HepG2 (cell line): ENCODE results near the gene BBLN.

Experiments
- CREM ChIP-seq, 2 experiments: sonication (generic) in 1 of 2; formaldehyde crosslinking in 1 of 2; IDR thresholded peaks; 2 replicates each; pipeline versions ENCODE4 v1.4.0 to v1.6.1; 2016 to 2020; ENCODE audit warnings: antibody characterized with exemption in 1 of 2, mild to moderate bottlenecking in 1 of 2, missing genetic modification reagents in 1 of 2
- NFIC ChIP-seq: IDR thresholded peaks from 2 replicates; pipeline ENCODE4 v1.6.1; 2012; ENCODE audit warnings: mild to moderate bottlenecking, low read length, inconsistent platforms
- PCBP1 ChIP-seq: fragments of 200-400 bp; formaldehyde crosslinking; IDR thresholded peaks from 2 replicates; pipeline ENCODE4 v1.6.1; 2017; ENCODE audit warnings: mild to moderate bottlenecking, low read depth, low read length, borderline replicate concordance
- SIX4 ChIP-seq: sonication (generic); formaldehyde crosslinking; IDR thresholded peaks from 2 replicates; pipeline ENCODE4 v1.4.0; 2020; ENCODE audit warnings: missing genetic modification reagents
- TCF7 ChIP-seq: sonication (generic); IDR thresholded peaks from 2 replicates; pipeline ENCODE4 v1.6.1; 2016; ENCODE audit warnings: antibody characterized with exemption, low read depth
- ZNF839 ChIP-seq: sonication (generic); formaldehyde crosslinking; IDR thresholded peaks from 2 replicates; pipeline ENCODE4 v1.4.0; 2020; ENCODE audit warnings: missing genetic modification reagents, mild to moderate bottlenecking, borderline replicate concordance
- TF ChIP-seq, protein P1 (sequence below): sonication (generic); formaldehyde crosslinking; IDR thresholded peaks from 2 replicates; pipeline ENCODE4 v1.4.0; 2020; ENCODE audit warnings: missing genetic modification reagents, mild to moderate bottlenecking, borderline replicate concordance

GRCh38 chr9:128160603-128160987, 530 bp downstream of the BBLN start:
- TF ChIP-seq ZNF839 (no peak), SIX4 (CRISPR knock-in tag) (no peak), CREM (IDR thresholded peaks at IDR 0.05) (no peak), CREM (CRISPR knock-in tag; IDR thresholded peaks at IDR 0.05) (no peak), TCF7 (no peak), PCBP1 (no peak), NFIC (no peak)
- TF ChIP-seq, protein P1, sequence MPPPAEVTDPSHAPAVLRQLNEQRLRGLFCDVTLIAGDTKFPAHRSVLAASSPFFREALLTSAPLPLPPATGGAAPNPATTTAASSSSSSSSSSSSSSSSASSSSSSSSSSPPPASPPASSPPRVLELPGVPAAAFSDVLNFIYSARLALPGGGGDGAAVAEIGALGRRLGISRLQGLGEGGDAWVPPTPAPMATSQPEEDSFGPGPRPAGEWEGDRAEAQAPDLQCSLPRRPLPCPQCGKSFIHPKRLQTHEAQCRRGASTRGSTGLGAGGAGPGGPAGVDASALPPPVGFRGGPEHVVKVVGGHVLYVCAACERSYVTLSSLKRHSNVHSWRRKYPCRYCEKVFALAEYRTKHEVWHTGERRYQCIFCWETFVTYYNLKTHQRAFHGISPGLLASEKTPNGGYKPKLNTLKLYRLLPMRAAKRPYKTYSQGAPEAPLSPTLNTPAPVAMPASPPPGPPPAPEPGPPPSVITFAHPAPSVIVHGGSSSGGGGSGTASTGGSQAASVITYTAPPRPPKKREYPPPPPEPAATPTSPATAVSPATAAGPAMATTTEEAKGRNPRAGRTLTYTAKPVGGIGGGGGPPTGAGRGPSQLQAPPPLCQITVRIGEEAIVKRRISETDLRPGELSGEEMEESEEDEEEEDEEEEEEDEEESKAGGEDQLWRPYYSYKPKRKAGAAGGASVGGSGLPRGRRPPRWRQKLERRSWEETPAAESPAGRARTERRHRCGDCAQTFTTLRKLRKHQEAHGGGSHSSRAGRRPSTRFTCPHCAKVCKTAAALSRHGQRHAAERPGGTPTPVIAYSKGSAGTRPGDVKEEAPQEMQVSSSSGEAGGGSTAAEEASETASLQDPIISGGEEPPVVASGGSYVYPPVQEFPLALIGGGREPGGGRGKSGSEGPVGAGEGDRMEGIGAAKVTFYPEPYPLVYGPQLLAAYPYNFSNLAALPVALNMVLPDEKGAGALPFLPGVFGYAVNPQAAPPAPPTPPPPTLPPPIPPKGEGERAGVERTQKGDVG (CRISPR knock-in tag) = no peak
